Suprapubic skin (tissue), 4 donors: Measurements from ENCODE around the gene INPP5F. TPM values are rescaled to one million over a fixed set of nuclear protein-coding genes. Genes with fewer than 3 reads are reported as not detected.

ENCODE experiments used
- DNase-seq, 2 donors: peaks; one replicate each; pipeline ENCODE4 v3.0.0-alpha.2; 2019; ENCODE audit warnings: low spot score in 2 of 2
- H3K27ac ChIP-seq: fragments of 200-600 bp; sonication (generic); one replicate; pipeline ENCODE4 v1.5.1; 2019
- H3K27me3 ChIP-seq: fragments of 200-600 bp; sonication (generic); one replicate; pipeline ENCODE4 v1.5.1; 2019
- H3K36me3 ChIP-seq: fragments of 200-600 bp; sonication (generic); one replicate; pipeline ENCODE4 v1.5.1; 2019
- H3K4me1 ChIP-seq: fragments of 200-600 bp; sonication (generic); one replicate; pipeline ENCODE4 v1.5.1; 2019
- H3K4me3 ChIP-seq: fragments of 200-600 bp; sonication (generic); one replicate; pipeline ENCODE4 v1.5.1; 2019; ENCODE audit warnings: mild to moderate bottlenecking
- H3K9me3 ChIP-seq: fragments of 200-600 bp; sonication (generic); one replicate; pipeline ENCODE4 v1.5.1; 2019
- CTCF ChIP-seq, 2 donors: fragments of 200-600 bp in 1 of 2; fragments of 450-650 bp in 1 of 2; sonication (generic) in 1 of 2; IDR thresholded peaks; one replicate each; pipeline ENCODE4 v1.5.1; 2016 to 2019; ENCODE audit warnings: antibody characterized with exemption in 2 of 2, mild to moderate bottlenecking in 1 of 2, moderate library complexity in 1 of 2
- EP300 ChIP-seq: sonication (generic); formaldehyde crosslinking; IDR thresholded peaks from one replicate; pipeline ENCODE4 v1.6.1; 2017; ENCODE audit warnings: antibody characterized with exemption
- POLR2A ChIP-seq, 2 donors: fragments of 450-650 bp; IDR thresholded peaks; one replicate each; pipeline ENCODE4 v1.6.1; 2017; ENCODE audit warnings: antibody characterized with exemption in 2 of 2, mild to moderate bottlenecking in 2 of 2, moderate library complexity in 2 of 2
- POLR2AphosphoS5 ChIP-seq, 3 donors: sonication (generic); formaldehyde crosslinking; IDR thresholded peaks; one replicate each; pipeline ENCODE4 v1.6.1; 2017; ENCODE audit warnings: antibody characterized with exemption in 3 of 3
- WGBS: methylation state at CpG from one replicate; pipeline ENCODE4 v1.1.5; 2018; 5-methylcytosine and 5-hydroxymethylcytosine counted together
- total RNA-seq, 4 donors: library from RNA; depleted of rRNA; stranded (reverse); fragments of >200 nt; gene quantifications; one replicate each; pipeline ENCODE4 v1.1.0, GENCODE V29; 2016

INPP5F gene
- total RNA-seq, 4 donors from 2014 or later: 16.1 to 38.6 (median 19.3) TPM

DNA sequence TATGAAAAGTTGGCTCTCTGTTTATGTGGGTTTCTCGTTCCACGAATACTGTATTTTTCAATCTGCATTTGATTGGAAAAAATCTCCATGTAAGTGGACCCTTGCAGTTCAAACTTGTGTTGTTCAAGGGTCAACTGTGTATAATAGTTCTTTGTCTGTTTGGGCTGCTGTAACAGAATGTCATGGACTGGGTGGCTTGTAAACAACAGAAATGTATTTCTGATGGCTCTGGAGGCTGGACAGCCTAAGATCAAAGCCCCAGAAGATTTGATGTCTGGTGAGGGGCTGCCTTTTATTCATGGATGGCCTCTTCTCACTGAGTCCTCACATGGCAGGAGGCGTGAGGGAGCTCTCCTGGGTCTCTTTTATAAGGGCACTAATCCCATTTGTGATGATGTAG, 36.2 kb downstream of the INPP5F start:
- TF ChIP-seq EP300 (no peak), POLR2A (IDR thresholded peaks at IDR 0.05) (no peak), CTCF (IDR thresholded peaks at IDR 0.05) (no peak), POLR2AphosphoS5 (IDR thresholded peaks at IDR 0.05) (no peak)
- no peaks in the 10 kb centered on the region for H3K4me1 ChIP-seq
- no peaks in the 10 kb centered on the region for H3K9me3 ChIP-seq
- H3K36me3 ChIP-seq: no peaks in the 10 kb centered on the region
- 92% methylated on average over 3 of the region's 3 CpGs for WGBS
- no peak overlapping the region for H3K27ac ChIP-seq
- no peak for DNase-seq
- H3K4me3 ChIP-seq: no peak overlapping the region
- no peaks in the 10 kb centered on the region for H3K27me3 ChIP-seq

DNA sequence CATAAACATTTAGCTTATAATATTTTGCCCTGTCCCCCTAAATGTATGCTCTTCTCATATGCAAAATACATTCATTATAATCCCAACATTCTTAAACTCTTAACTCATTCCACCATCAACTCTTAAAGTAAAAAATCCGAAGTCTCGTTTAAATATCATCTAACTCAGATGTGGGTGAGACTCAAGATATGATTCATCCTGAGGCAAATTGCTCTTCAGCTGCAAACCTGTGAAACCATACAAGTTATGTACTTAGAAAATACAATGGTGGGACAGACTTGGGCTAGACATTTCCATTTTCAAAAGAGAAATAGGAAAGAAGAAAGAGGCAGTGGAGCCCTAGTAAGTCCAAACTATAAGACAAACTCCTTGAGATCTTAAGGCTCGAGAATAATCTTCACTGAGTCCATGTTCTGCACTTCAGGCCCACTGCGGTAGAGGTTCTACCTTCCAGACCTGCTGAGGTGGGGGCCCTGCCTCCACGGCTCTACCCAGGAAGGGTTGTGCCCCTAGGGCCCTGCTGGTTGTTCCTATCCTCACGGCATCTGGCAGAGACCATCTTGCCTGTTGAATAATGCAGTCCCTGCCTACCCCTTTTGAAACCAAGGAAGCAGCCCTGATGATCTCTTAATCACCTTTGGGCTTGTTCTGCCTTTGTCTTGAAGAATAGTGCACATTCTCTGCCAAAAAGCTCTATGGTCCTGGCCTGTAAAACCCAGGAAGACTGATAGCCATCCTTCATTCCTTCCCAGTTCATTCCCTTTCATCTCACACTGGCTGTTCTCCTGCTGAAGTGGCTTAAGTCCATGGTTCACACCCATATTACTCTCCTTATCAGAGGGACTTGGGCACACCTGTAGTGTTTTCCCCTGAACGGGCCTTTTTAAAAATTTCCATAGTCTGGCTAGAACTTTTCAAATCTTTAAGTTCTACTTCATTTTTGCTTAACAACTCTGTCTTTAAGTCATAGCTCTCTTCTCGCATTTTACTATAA, 37.3 kb downstream of the INPP5F start:
- H3K27me3 ChIP-seq: no peaks in the 10 kb centered on the region
- H3K36me3 ChIP-seq: no peaks in the 10 kb centered on the region
- no peak for TF ChIP-seq POLR2A (IDR thresholded peaks at IDR 0.05)
- TF ChIP-seq EP300: no peak
- no peak for TF ChIP-seq POLR2AphosphoS5 (IDR thresholded peaks at IDR 0.05)
- no peak for TF ChIP-seq CTCF (IDR thresholded peaks at IDR 0.05)
- 87% methylated on average over 7 of the region's 8 CpGs for WGBS
- H3K27ac ChIP-seq: no peak overlapping the region
- H3K4me3 ChIP-seq: no peak overlapping the region
- H3K4me1 ChIP-seq: no peaks in the 10 kb centered on the region
- H3K9me3 ChIP-seq: no peaks in the 10 kb centered on the region
- no peak for DNase-seq

- no peak for TF ChIP-seq CTCF (IDR thresholded peaks at IDR 0.05)
- no peak for TF ChIP-seq POLR2A (IDR thresholded peaks at IDR 0.05)
- Histone ChIP-seq H3K36me3 (no peaks in the 10 kb centered on the region), H3K27ac (no peak overlapping the region), H3K9me3 (no peaks in the 10 kb centered on the region), H3K4me1 (peaks cover 12% of the 10 kb centered on the region), H3K4me3 (no peak overlapping the region), H3K27me3 (no peaks in the 10 kb centered on the region)
- 57% methylated on average over 4 of the region's 4 CpGs for WGBS
- DNase-seq: no peak
Measured at GRCh38 chr10:119768455-119769094, 42.7 kb downstream of the INPP5F start.

DNA sequence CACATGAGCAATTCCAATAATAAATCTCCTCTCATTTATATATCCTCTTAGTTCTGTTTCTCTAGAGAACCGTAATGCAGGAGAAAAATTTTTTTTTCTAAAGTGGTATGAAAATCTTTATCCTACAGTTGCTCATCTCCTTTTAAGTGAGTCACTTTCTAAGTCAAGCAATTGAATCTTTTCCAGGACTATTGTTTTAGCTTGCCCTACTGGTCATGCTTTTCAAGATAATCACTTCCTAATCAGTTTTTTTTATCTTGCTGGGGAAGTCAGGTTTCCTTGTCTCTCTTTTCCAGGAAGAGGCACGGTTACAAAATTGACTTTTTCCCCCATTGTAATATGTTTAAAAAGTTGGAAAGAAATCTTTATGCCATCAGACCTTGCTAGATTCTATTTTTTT, 44.0 kb downstream of the INPP5F start:
- WGBS: 39% methylated on average over 2 of the region's 2 CpGs

More for the DNA sequence above, 44.0 kb downstream of the INPP5F start:
- Histone ChIP-seq H3K27ac (no peak overlapping the region), H3K36me3 (no peaks in the 10 kb centered on the region), H3K27me3 (no peaks in the 10 kb centered on the region), H3K4me3 (no peak overlapping the region), H3K9me3 (no peaks in the 10 kb centered on the region), H3K4me1 (peaks cover 12% of the 10 kb centered on the region)
- TF ChIP-seq EP300 (no peak), POLR2AphosphoS5 (IDR thresholded peaks at IDR 0.05) (no peak), CTCF (IDR thresholded peaks at IDR 0.05) (no peak), POLR2A (IDR thresholded peaks at IDR 0.05) (no peak)
- no peak for DNase-seq
